ENCODE data around the gene SLAMF7. TPM values are rescaled to one million over a fixed set of nuclear protein-coding genes. Genes with fewer than 3 reads are reported as not detected.

The SLAMF7 gene
- total RNA-seq, 1 experiment from 2014 or later = 3.6 TPM

DNA sequence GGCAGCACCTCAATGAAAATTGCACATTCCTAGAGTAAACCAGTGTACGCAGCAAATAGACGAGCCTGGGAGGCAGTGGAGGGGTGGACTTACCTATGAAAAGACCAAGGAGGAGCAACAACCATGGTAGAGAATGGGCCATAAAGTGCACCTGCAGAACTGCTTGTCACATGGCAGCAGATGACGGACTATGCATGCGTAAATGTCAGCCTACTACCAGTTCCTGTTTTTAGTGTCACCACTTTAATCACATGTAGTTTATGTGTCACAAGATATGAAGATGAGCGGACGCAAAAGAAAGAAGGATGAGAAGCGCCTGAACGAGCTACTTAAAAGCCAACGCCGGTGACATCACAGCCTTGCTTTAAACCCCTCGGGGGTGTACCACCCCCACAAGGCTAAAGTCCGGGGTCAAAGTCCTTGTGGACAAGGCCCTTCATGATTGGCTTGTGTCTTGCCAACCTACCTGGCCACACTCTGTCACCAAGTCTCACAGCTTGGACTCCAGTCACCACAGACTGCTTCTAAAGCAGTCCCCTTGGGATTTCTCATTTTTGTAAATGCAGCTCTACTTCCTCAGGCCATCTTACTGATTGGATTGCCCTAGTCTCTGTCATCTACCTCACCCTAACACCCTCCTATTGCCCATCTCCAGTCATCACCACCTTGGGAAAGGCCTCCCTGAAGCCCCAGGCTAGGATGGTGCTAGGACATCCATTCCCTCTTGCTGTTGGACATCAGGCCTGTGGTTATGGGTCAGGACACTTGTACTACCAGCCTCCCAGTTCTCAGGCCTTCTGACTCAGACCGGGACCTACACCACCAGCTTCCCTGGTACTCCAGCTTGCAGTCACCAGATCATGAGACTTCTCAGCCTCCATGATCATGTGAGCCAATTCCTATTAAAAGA lies 50.9 kb downstream of the SLAMF7 start:
- intact Hi-C loops (cut with micrococcal nuclease; ENCODE audit: unreplicated experiment) = no loop called here
- H3K4me3 ChIP-seq = no peak overlapping the region
- no peaks in the 10 kb centered on the region for H3K79me2 ChIP-seq (ENCODE audit: low read depth)
- DNase-seq = no peak
- POLR2A ChIA-PET (ENCODE audit: unreplicated experiment) = interaction anchor here (0.6 kb wide), 1 partner anchor 1192 kb away, joined by 5 read pairs; no protein-coding TSS in a partner anchor
- H3K4me1 ChIP-seq (replicated peaks; ENCODE audit: insufficient read depth) = no peaks in the 10 kb centered on the region
- H3K9me3 ChIP-seq (ENCODE audit: insufficient read depth, low read depth) = no peaks in the 10 kb centered on the region
- CTCF ChIA-PET = no interaction called here
- H3K36me3 ChIP-seq (ENCODE audit: low read depth) = no peaks in the 10 kb centered on the region
- H3F3A ChIP-seq (ENCODE audit: insufficient read depth, low read depth) = no peaks in the 10 kb centered on the region
- H4K20me1 ChIP-seq (ENCODE audit: insufficient read depth) = no peaks in the 10 kb centered on the region
- no peak overlapping the region for H3K27ac ChIP-seq
- H2AFZ ChIP-seq = no peak overlapping the region
- BruUV-seq (replicated peaks) = no TSS peak
- H3K9me2 ChIP-seq (ENCODE audit: insufficient read depth) = no peaks in the 10 kb centered on the region
- no peaks in the 10 kb centered on the region for H3K27me3 ChIP-seq (ENCODE audit: insufficient read depth, low read depth)
- H3K4me2 ChIP-seq = no peak overlapping the region
- TF ChIP-seq EZH2 (IDR thresholded peaks at IDR 0.05; ENCODE audit: low read depth) = no peak
- TF ChIP-seq, protein P1, sequence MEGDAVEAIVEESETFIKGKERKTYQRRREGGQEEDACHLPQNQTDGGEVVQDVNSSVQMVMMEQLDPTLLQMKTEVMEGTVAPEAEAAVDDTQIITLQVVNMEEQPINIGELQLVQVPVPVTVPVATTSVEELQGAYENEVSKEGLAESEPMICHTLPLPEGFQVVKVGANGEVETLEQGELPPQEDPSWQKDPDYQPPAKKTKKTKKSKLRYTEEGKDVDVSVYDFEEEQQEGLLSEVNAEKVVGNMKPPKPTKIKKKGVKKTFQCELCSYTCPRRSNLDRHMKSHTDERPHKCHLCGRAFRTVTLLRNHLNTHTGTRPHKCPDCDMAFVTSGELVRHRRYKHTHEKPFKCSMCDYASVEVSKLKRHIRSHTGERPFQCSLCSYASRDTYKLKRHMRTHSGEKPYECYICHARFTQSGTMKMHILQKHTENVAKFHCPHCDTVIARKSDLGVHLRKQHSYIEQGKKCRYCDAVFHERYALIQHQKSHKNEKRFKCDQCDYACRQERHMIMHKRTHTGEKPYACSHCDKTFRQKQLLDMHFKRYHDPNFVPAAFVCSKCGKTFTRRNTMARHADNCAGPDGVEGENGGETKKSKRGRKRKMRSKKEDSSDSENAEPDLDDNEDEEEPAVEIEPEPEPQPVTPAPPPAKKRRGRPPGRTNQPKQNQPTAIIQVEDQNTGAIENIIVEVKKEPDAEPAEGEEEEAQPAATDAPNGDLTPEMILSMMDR (conservative IDR thresholded peaks at IDR 0.05) = no peak

GRCh38 chr1:160794376-160794775 lies 55.3 kb downstream of the SLAMF7 start:
- DNase-seq = no peak
- no peak overlapping the region for H3K4me3 ChIP-seq

DNA sequence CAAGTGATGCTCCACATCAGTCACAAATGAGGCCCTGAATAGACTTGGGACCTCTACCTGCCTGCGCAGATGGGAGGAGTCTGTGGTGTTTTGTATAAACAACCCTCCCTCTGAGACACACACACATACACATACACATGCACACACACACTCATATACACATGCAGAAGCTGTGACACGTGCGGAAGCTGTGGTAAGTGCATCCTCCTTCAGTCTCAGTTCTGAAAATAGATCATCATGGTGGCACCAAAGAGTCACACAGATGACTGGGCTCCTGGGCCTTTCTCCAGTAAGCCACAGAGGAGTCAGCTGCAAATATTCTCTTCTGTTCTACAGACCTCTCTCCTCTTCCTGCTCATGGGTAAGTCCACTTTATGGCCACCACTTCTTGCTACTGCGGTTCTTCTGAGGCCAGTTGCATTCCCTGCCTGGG lies 56.9 kb downstream of the SLAMF7 start, which contains the start of gene LY9:
Gene LY9 (plus strand): TSS at position 224 of the 433 bp plus-strand sequence. CDS start 14 bp downstream, at position 238.
- Histone ChIP-seq H3K27ac (no peak within 1 kb of the TSS), H3K79me2 (ENCODE audit: low read depth) (no peaks in the 10 kb centered on the region), H3K4me3 (no peak within 1 kb of the TSS), H3K27me3 (ENCODE audit: insufficient read depth, low read depth) (no peaks in the 10 kb centered on the region), H3F3A (ENCODE audit: insufficient read depth, low read depth) (no peaks in the 10 kb centered on the region), H3K9me2 (ENCODE audit: insufficient read depth) (no peaks in the 10 kb centered on the region), H4K20me1 (ENCODE audit: insufficient read depth) (no peaks in the 10 kb centered on the region), H2AFZ (no peak within 1 kb of the TSS), H3K4me2 (no peak within 1 kb of the TSS), H3K4me1 (replicated peaks; ENCODE audit: insufficient read depth) (peaks cover 16% of the 10 kb centered on the region), H3K9me3 (ENCODE audit: insufficient read depth, low read depth) (no peaks in the 10 kb centered on the region), H3K36me3 (ENCODE audit: low read depth) (no peaks in the 10 kb centered on the region)
- ChIA-PET CTCF (interaction anchor here (0.9 kb wide), 1 partner anchor 39 kb away, joined by 3 read pairs; no protein-coding TSS in a partner anchor), POLR2A (ENCODE audit: unreplicated experiment) (no interaction called here)
- TF ChIP-seq, protein P1 (conservative IDR thresholded peaks at IDR 0.05) = no peak
- TF ChIP-seq EZH2 (IDR thresholded peaks at IDR 0.05; ENCODE audit: low read depth) = no peak
- intact Hi-C loops (cut with micrococcal nuclease; ENCODE audit: unreplicated experiment) = no loop called here
- no peak for DNase-seq
- no TSS peak for BruUV-seq (replicated peaks)

More at GRCh38 chr1:160794376-160794775, 55.3 kb downstream of the SLAMF7 start:
- intact Hi-C loops (cut with micrococcal nuclease; ENCODE audit: unreplicated experiment) = no loop called here
- Histone ChIP-seq H3K4me1 (replicated peaks; ENCODE audit: insufficient read depth) (peaks cover 13% of the 10 kb centered on the region), H3F3A (ENCODE audit: insufficient read depth, low read depth) (no peaks in the 10 kb centered on the region), H3K27ac (no peak overlapping the region), H4K20me1 (ENCODE audit: insufficient read depth) (no peaks in the 10 kb centered on the region), H3K4me2 (no peak overlapping the region), H2AFZ (no peak overlapping the region), H3K79me2 (ENCODE audit: low read depth) (no peaks in the 10 kb centered on the region), H3K36me3 (ENCODE audit: low read depth) (no peaks in the 10 kb centered on the region), H3K9me2 (ENCODE audit: insufficient read depth) (no peaks in the 10 kb centered on the region), H3K9me3 (ENCODE audit: insufficient read depth, low read depth) (no peaks in the 10 kb centered on the region), H3K27me3 (ENCODE audit: insufficient read depth, low read depth) (no peaks in the 10 kb centered on the region)
- CTCF ChIA-PET = no interaction called here
- no TSS peak for BruUV-seq (replicated peaks)
- TF ChIP-seq EZH2 (IDR thresholded peaks at IDR 0.05; ENCODE audit: low read depth) = no peak
- TF ChIP-seq, protein P1 (conservative IDR thresholded peaks at IDR 0.05) = no peak
- POLR2A ChIA-PET (ENCODE audit: unreplicated experiment) = interaction anchor here (0.6 kb wide), 1 partner anchor 19 kb away, joined by 3 read pairs; no protein-coding TSS in a partner anchor

Data from PC-9 (cell line).